ENCODE results near the gene PDGFRB. TPM values are rescaled to one million over a fixed set of nuclear protein-coding genes. Genes with fewer than 3 reads are reported as not detected.

Gene PDGFRB
- total RNA-seq, 6 experiments from 2014 or later, result 6.8 to 19.5 (median 9.4) TPM

- H3K4me1 ChIP-seq, result peaks cover 0 to 15% (median 4%) of the 10 kb centered on the region in 4 donors
- no peak overlapping the region for H3K4me3 ChIP-seq
- WGBS (ENCODE audit: insufficient coverage, low coverage, low lambda C conversion rate, missing lambda C conversion rate), result 92% methylated on average over 5 of the region's 14 CpGs
- intact Hi-C loops (cut with DNase I), result no loop called here
- no peak for DNase-seq
- H3K9me3 ChIP-seq, result no peaks in the 10 kb centered on the region
- H3K36me3 ChIP-seq, result no peaks in the 10 kb centered on the region
- H3K27me3 ChIP-seq, result no peaks in the 10 kb centered on the region
- peak overlapping the region in 1 of 3 donors; percentile 8 for H3K27ac ChIP-seq
- ATAC-seq, result no peak
- no peak for TF ChIP-seq CTCF (IDR thresholded peaks at IDR 0.05)
- TF ChIP-seq POLR2A (IDR thresholded peaks at IDR 0.05), result no peak
These were observed 8.6 kb downstream of the PDGFRB start for GRCh38 chr5:150146862-150147601.

- no peak for DNase-seq
- WGBS (ENCODE audit: insufficient coverage, low coverage, low lambda C conversion rate, missing lambda C conversion rate), result 81% methylated on average over 3 of the region's 5 CpGs
- no peaks in the 10 kb centered on the region for H3K9me3 ChIP-seq
- ATAC-seq, result no peak
- H3K36me3 ChIP-seq, result no peaks in the 10 kb centered on the region
- TF ChIP-seq CTCF (IDR thresholded peaks at IDR 0.05) (no peak), POLR2A (IDR thresholded peaks at IDR 0.05) (no peak)
- peaks cover 0 to 23% (median 4%) of the 10 kb centered on the region in 4 donors for H3K4me1 ChIP-seq
- H3K27me3 ChIP-seq, result no peaks in the 10 kb centered on the region
- peak overlapping the region in 1 of 3 donors; percentile 77 for H3K27ac ChIP-seq
- intact Hi-C loops (cut with DNase I), result no loop called here
- H3K4me3 ChIP-seq, result no peak overlapping the region
These were observed 9.4 kb downstream of the PDGFRB start for GRCh38 chr5:150146235-150146634.

GRCh38 chr5:150144879-150145278 is 10.8 kb downstream of the PDGFRB start:
- Histone ChIP-seq H3K4me1 (peaks cover 0 to 28% (median 6%) of the 10 kb centered on the region in 4 donors), H3K4me3 (no peak overlapping the region), H3K27ac (peak overlapping the region; percentile 8 to 77 (median 13)), H3K27me3 (no peaks in the 10 kb centered on the region), H3K36me3 (no peaks in the 10 kb centered on the region), H3K9me3 (no peaks in the 10 kb centered on the region)
- 33% methylated on average over 3 of the region's 4 CpGs for WGBS (ENCODE audit: insufficient coverage, low coverage, low lambda C conversion rate, missing lambda C conversion rate)
- TF ChIP-seq CTCF (IDR thresholded peaks at IDR 0.05) (no peak), POLR2A (IDR thresholded peaks at IDR 0.05) (no peak)
- intact Hi-C loops (cut with DNase I), result no loop called here
- DNase-seq, result no peak
- no peak for ATAC-seq

- WGBS (ENCODE audit: insufficient coverage, low coverage, low lambda C conversion rate, missing lambda C conversion rate), result 73% methylated on average over 2 of the region's 14 CpGs
- Histone ChIP-seq H3K27ac (peak overlapping the region; percentile 13 to 77 (median 44)), H3K4me3 (no peak overlapping the region), H3K9me3 (no peaks in the 10 kb centered on the region), H3K27me3 (no peaks in the 10 kb centered on the region), H3K36me3 (no peaks in the 10 kb centered on the region), H3K4me1 (peaks cover 0 to 33% (median 9%) of the 10 kb centered on the region in 4 donors)
- TF ChIP-seq POLR2A (IDR thresholded peaks at IDR 0.05) (no peak), CTCF (IDR thresholded peaks at IDR 0.05) (no peak)
- ATAC-seq, result no peak
- no peak for DNase-seq
- intact Hi-C loops (cut with DNase I), result no loop called here
These were observed 11.3 kb downstream of the PDGFRB start for GRCh38 chr5:150144246-150144801.

Measured in right lobe of liver (tissue), 6 donors.